ENCODE measurements around the gene MGAT4A. TPM values are rescaled to one million over a fixed set of nuclear protein-coding genes. Genes with fewer than 3 reads are reported as not detected.

Gene MGAT4A
- total and polyA plus RNA-seq, 10 of the 15 experiments (the other 5 are each of a cell fraction or from before 2014, with no cell fraction given): 4.3 to 23.4 (median 13.6) TPM

DNA sequence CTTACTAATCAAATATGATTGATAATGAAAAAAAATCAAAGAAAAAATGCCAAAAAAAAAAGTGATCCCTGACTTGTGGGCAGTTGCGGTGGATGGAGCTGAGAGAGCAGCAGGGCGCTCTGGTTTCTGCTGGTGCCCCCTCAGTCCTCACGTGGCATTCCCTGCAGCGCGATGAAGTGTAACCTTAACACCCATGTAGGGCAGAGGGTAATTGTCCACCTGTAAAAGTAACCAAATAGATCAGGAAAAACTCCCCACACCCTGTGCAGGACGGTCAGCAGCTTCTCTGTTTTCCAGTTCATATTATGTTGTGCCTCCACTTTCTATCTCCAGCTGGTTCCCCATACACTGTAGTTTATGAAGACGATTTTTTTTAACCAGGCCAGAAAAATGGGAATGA is 147.7 kb downstream of the MGAT4A start (continued):
- TF ChIP-seq, protein P1, sequence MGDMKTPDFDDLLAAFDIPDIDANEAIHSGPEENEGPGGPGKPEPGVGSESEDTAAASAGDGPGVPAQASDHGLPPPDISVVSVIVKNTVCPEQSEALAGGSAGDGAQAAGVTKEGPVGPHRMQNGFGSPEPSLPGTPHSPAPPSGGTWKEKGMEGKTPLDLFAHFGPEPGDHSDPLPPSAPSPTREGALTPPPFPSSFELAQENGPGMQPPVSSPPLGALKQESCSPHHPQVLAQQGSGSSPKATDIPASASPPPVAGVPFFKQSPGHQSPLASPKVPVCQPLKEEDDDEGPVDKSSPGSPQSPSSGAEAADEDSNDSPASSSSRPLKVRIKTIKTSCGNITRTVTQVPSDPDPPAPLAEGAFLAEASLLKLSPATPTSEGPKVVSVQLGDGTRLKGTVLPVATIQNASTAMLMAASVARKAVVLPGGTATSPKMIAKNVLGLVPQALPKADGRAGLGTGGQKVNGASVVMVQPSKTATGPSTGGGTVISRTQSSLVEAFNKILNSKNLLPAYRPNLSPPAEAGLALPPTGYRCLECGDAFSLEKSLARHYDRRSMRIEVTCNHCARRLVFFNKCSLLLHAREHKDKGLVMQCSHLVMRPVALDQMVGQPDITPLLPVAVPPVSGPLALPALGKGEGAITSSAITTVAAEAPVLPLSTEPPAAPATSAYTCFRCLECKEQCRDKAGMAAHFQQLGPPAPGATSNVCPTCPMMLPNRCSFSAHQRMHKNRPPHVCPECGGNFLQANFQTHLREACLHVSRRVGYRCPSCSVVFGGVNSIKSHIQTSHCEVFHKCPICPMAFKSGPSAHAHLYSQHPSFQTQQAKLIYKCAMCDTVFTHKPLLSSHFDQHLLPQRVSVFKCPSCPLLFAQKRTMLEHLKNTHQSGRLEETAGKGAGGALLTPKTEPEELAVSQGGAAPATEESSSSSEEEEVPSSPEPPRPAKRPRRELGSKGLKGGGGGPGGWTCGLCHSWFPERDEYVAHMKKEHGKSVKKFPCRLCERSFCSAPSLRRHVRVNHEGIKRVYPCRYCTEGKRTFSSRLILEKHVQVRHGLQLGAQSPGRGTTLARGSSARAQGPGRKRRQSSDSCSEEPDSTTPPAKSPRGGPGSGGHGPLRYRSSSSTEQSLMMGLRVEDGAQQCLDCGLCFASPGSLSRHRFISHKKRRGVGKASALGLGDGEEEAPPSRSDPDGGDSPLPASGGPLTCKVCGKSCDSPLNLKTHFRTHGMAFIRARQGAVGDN (IDR thresholded peaks at IDR 0.05): no peak
- TF ChIP-seq RAD21 (IDR thresholded peaks at IDR 0.05; ENCODE audit: insufficient read depth, low read depth, low read length): no peak
- TF ChIP-seq, protein P2, sequence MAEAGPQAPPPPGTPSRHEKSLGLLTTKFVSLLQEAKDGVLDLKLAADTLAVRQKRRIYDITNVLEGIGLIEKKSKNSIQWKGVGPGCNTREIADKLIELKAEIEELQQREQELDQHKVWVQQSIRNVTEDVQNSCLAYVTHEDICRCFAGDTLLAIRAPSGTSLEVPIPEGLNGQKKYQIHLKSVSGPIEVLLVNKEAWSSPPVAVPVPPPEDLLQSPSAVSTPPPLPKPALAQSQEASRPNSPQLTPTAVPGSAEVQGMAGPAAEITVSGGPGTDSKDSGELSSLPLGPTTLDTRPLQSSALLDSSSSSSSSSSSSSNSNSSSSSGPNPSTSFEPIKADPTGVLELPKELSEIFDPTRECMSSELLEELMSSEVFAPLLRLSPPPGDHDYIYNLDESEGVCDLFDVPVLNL (IDR thresholded peaks at IDR 0.05; ENCODE audit: low read depth, low read length): no peak
- TF ChIP-seq KAT2A (conservative IDR thresholded peaks at IDR 0.05; ENCODE audit: control insufficient read depth, low read depth, low read length): no peak

DNA sequence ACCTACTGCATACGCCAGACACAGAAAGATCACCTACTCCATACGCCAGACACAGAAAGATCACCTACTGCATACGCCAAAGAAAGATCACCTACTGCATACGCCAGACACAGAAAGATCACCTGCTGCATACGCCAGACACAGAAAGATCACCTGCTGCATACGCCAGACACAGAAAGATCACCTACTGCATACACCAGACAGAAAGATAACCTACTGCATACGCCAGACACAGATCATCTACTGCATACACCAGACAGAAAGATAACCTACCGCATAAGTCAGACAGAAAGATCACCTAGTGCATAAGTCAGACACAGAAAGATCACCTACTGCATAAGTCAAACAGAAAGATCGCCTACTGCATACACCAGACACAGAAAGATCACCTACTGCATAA is 148.4 kb downstream of the MGAT4A start:
- ChIA-PET RAD21 (ENCODE audit: unreplicated experiment) (no interaction called here), CTCF (no interaction called here)
- peak; percentile 44 for FAIRE-seq
- TF ChIP-seq GATAD2B (conservative IDR thresholded peaks at IDR 0.05; ENCODE audit: low read depth) (no peak), SPI1 (IDR thresholded peaks at IDR 0.05; ENCODE audit: borderline replicate concordance, insufficient read depth, low read depth, low read length) (no peak), NR2F1 (conservative IDR thresholded peaks at IDR 0.05) (no peak), SUZ12 (IDR thresholded peaks at IDR 0.05; ENCODE audit: unreplicated experiment) (no peak), KDM1A (IDR thresholded peaks at IDR 0.05; ENCODE audit: borderline replicate concordance) (no peak), SIN3A (IDR thresholded peaks at IDR 0.05; ENCODE audit: low read depth, low read length) (no peak), EP300 (IDR thresholded peaks at IDR 0.05; ENCODE audit: borderline replicate concordance in 1 of 2, control insufficient read depth in 1 of 2, low read depth in 2 of 2, low read length in 2 of 2) (no peak), RCOR1 (conservative IDR thresholded peaks at IDR 0.05; ENCODE audit: low read depth, low read length) (no peak), MEF2A (IDR thresholded peaks at IDR 0.05; ENCODE audit: insufficient read depth, low read depth, low read length) (no peak)
- TF ChIP-seq, protein P3, sequence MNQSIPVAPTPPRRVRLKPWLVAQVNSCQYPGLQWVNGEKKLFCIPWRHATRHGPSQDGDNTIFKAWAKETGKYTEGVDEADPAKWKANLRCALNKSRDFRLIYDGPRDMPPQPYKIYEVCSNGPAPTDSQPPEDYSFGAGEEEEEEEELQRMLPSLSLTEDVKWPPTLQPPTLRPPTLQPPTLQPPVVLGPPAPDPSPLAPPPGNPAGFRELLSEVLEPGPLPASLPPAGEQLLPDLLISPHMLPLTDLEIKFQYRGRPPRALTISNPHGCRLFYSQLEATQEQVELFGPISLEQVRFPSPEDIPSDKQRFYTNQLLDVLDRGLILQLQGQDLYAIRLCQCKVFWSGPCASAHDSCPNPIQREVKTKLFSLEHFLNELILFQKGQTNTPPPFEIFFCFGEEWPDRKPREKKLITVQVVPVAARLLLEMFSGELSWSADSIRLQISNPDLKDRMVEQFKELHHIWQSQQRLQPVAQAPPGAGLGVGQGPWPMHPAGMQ (IDR thresholded peaks at IDR 0.05; ENCODE audit: borderline replicate concordance): no peak
- TF ChIP-seq, protein P4, sequence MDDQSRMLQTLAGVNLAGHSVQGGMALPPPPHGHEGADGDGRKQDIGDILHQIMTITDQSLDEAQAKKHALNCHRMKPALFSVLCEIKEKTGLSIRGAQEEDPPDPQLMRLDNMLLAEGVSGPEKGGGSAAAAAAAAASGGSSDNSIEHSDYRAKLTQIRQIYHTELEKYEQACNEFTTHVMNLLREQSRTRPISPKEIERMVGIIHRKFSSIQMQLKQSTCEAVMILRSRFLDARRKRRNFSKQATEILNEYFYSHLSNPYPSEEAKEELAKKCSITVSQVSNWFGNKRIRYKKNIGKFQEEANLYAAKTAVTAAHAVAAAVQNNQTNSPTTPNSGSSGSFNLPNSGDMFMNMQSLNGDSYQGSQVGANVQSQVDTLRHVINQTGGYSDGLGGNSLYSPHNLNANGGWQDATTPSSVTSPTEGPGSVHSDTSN (IDR thresholded peaks at IDR 0.05; ENCODE audit: insufficient replicate concordance, low read depth, low read length): no peak

More for the DNA sequence above, 148.4 kb downstream of the MGAT4A start:
- Histone ChIP-seq H2AFZ (ENCODE audit: control insufficient read depth, low read depth, low read length) (no peak overlapping the region), H3K9ac (ENCODE audit: control insufficient read depth, insufficient read depth, low read length) (no peak overlapping the region), H3K27me3 (replicated peaks in 1 of 2; ENCODE audit: control insufficient read depth in 2 of 2, insufficient read depth in 2 of 2, low read length in 1 of 2) (no peaks in the 10 kb centered on the region), H4K20me1 (ENCODE audit: control insufficient read depth, insufficient read depth) (no peaks in the 10 kb centered on the region; the same call in 1 of the 2 replicates), H3K4me2 (ENCODE audit: control insufficient read depth, insufficient read depth) (no peak overlapping the region), H3K9me3 (replicated peaks; ENCODE audit: control insufficient read depth, insufficient read depth, low read length) (no peaks in the 10 kb centered on the region), H3K27ac (ENCODE audit: control insufficient read depth, insufficient read depth) (no peak overlapping the region), H3K36me3 (ENCODE audit: control insufficient read depth in 2 of 2, insufficient read depth in 2 of 2, low read length in 1 of 2) (peaks cover 26 to 30% of the 10 kb centered on the region in 2 experiments), H3K79me2 (ENCODE audit: control insufficient read depth, insufficient read depth, low read length) (no peaks in the 10 kb centered on the region), H3K4me1 (ENCODE audit: control insufficient read depth, insufficient read depth, low read length) (peaks cover 8% of the 10 kb centered on the region; the same call in 1 of the 2 replicates), H3K4me3 (no peak overlapping the region)
- intact Hi-C loops (cut with micrococcal nuclease; ENCODE audit: unreplicated experiment): loop anchor here (10.0 kb wide), 1 partner anchor 482 kb away; no protein-coding TSS in a partner anchor
- in situ Hi-C loops (cut with MboI): no loop called here
- BruUV-seq (replicated peaks): TSS peak; percentile 16
- ATAC-seq (no peak), DNase-seq (ENCODE audit: low read depth, low spot score) (no peak)
- ChIA-PET POLR2A (no interaction called here), SMC1A (ENCODE audit: uncharacterized antibody, unreplicated experiment) (interaction anchor here (0.8 kb wide), 1 partner anchor 8 kb away, joined by 3 read pairs; no protein-coding TSS in a partner anchor)
- WGBS (ENCODE audit: insufficient coverage, insufficient replicate concordance, low lambda C conversion rate, missing lambda C conversion rate): 98% methylated on average over 9 of the region's 9 CpGs

Data from GM12878 (cell line).